Neural cell (in vitro differentiated cells): ENCODE data around the gene CNKSR1. TPM values are rescaled to one million over a fixed set of nuclear protein-coding genes. Genes with fewer than 3 reads are reported as not detected.

Source experiments
- H2AFZ ChIP-seq: fragments of 200-600, 300-800 bp; sonication (generic), shearing (Covaris generic); 2 replicates; pipeline ENCODE4 v1.6.0; 2014; ENCODE audit warnings: low read depth, mild to moderate bottlenecking, antibody characterized with exemption, low read length, moderate library complexity
- H3F3A ChIP-seq: fragments of 200-600 bp; shearing (Covaris generic); 2 replicates; pipeline ENCODE4 v1.6.1; 2016; ENCODE audit warnings: mild to moderate bottlenecking, moderate library complexity, mixed read lengths, antibody characterized with exemption, low read length; ENCODE audit not compliant: insufficient read depth, poor library complexity, severe bottlenecking
- H3K27ac ChIP-seq: fragments of 200-600, 300-800 bp; sonication (generic), shearing (Covaris generic); 2 replicates; pipeline ENCODE4 v1.5.1; 2014; ENCODE audit warnings: mild to moderate bottlenecking, low read length, moderate library complexity
- H3K27me3 ChIP-seq: fragments of 300-800, 200-600 bp; sonication (generic), shearing (Covaris generic); 2 replicates; pipeline ENCODE4 v1.6.0; 2014; ENCODE audit warnings: mild to moderate bottlenecking, low read depth, low read length, moderate library complexity; ENCODE audit not compliant: insufficient read depth
- H3K36me3 ChIP-seq: fragments of 300-800, 200-600 bp; sonication (generic), shearing (Covaris generic); 2 replicates; pipeline ENCODE4 v1.5.1; 2014; ENCODE audit warnings: mild to moderate bottlenecking, antibody characterized with exemption, low read length, moderate library complexity; ENCODE audit not compliant: insufficient read depth
- H3K4me2 ChIP-seq: fragments of 300-800, 200-600 bp; sonication (generic), shearing (Covaris generic); 2 replicates; pipeline ENCODE4 v1.6.0; 2014; ENCODE audit warnings: mild to moderate bottlenecking, low read length
- H3K4me3 ChIP-seq: fragments of 300-800, 200-600 bp; sonication (generic), shearing (Covaris generic); 2 replicates; pipeline ENCODE4 v1.5.1; 2014; ENCODE audit warnings: mild to moderate bottlenecking, low read length, moderate library complexity
- H3K79me2 ChIP-seq: fragments of 200-600 bp; shearing (Covaris generic); replicated peaks from 2 replicates; pipeline ENCODE4 v1.6.0; 2014; ENCODE audit warnings: mild to moderate bottlenecking, low read length, moderate library complexity; ENCODE audit not compliant: insufficient read depth
- H3K9ac ChIP-seq: fragments of 300-800, 200-600 bp; sonication (generic), shearing (Covaris generic); 2 replicates; pipeline ENCODE4 v1.6.1; 2016; ENCODE audit warnings: mild to moderate bottlenecking, low read length, mixed read lengths
- H3K9me2 ChIP-seq: fragments of 200-600 bp; shearing (Covaris generic); 2 replicates; pipeline ENCODE4 v1.6.1; 2016; ENCODE audit warnings: mild to moderate bottlenecking, low read length, mixed read lengths; ENCODE audit not compliant: insufficient read depth
- H3K9me3 ChIP-seq: fragments of 200-600, 300-800 bp; sonication (generic), shearing (Covaris generic); 2 replicates; pipeline ENCODE4 v1.6.1; 2016; ENCODE audit warnings: mild to moderate bottlenecking, mixed run types, low read length, moderate library complexity, mixed read lengths
- H4K20me1 ChIP-seq: fragments of 200-600 bp; shearing (Covaris generic); 2 replicates; pipeline ENCODE4 v1.6.1; 2016; ENCODE audit warnings: mild to moderate bottlenecking, mixed run types; ENCODE audit not compliant: insufficient read depth
- EP300 ChIP-seq: fragments of 450-650 bp; conservative IDR thresholded peaks from 2 replicates; pipeline ENCODE4 v1.6.1; 2014; ENCODE audit warnings: antibody characterized with exemption, mild to moderate bottlenecking, moderate library complexity; ENCODE audit not compliant: poor library complexity, severe bottlenecking
- EZH2 ChIP-seq: fragments of 200-600, 300-800 bp; shearing (Covaris generic), sonication (generic); IDR thresholded peaks from 2 replicates; pipeline ENCODE4 v1.6.1; 2014; ENCODE audit warnings: antibody characterized with exemption, low read length, borderline replicate concordance, mild to moderate bottlenecking; ENCODE audit not compliant: insufficient read depth, poor library complexity, severe bottlenecking
- MXI1 ChIP-seq: fragments of 450-650 bp; conservative IDR thresholded peaks from 2 replicates; pipeline ENCODE4 v1.6.1; 2014; ENCODE audit warnings: antibody characterized with exemption, mild to moderate bottlenecking; ENCODE audit not compliant: poor library complexity, severe bottlenecking
- POLR2AphosphoS5 ChIP-seq: IDR thresholded peaks from 2 replicates; pipeline ENCODE4 v1.6.1; 2012
- RAD21 ChIP-seq: fragments of 450-650 bp; conservative IDR thresholded peaks from 2 replicates; pipeline ENCODE4 v1.6.1; 2014; ENCODE audit warnings: antibody characterized with exemption, mild to moderate bottlenecking, moderate library complexity
- SMC3 ChIP-seq: fragments of 450-650 bp; conservative IDR thresholded peaks from 2 replicates; pipeline ENCODE4 v1.6.1; 2014; ENCODE audit warnings: antibody characterized with exemption, mild to moderate bottlenecking, moderate library complexity; ENCODE audit not compliant: poor library complexity
- TAF1 ChIP-seq: IDR thresholded peaks from 2 replicates; pipeline ENCODE4 v1.6.1; 2012; ENCODE audit warnings: low read depth
- polyA plus RNA-seq: library from polyadenylated mRNA; depleted of rRNA; stranded (reverse); fragments of >200 nt; gene quantifications from 2 replicates; pipeline ENCODE4 v1.2.3, GENCODE V29; 2014
- TF ChIP-seq, protein P1 (sequence below): IDR thresholded peaks from 2 replicates; pipeline ENCODE4 v1.6.1; 2012; ENCODE audit warnings: borderline replicate concordance
- TF ChIP-seq, protein P2 (sequence below): fragments of 450-650 bp; IDR thresholded peaks from 2 replicates; pipeline ENCODE4 v1.5.1; 2014; ENCODE audit warnings: antibody characterized with exemption, mild to moderate bottlenecking, moderate library complexity; ENCODE audit not compliant: poor library complexity, severe bottlenecking

The CNKSR1 gene
- polyA plus RNA-seq, 1 donor from 2014 or later: 7.8 TPM

DNA sequence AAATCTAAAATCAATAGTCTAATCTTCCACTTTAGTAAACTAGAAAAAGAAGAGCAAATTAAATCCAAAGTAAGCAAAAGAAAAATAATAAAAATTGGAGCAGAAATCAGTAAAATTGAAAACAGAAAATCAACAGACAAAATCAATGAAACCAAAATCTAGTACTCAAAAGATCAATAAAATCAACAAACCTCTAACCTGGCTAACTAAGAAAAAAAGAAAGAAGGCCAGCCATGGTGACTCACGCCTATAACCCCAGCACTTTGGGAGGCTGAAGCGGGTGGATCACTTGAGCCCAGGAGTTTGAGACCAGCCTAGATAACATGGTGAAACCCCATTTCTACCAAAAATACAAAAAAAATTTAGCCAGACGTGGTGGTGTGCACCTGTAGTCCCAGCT lies 42.8 kb upstream of the CNKSR1 start:
- Histone ChIP-seq H3K27ac (no peak overlapping the region), H3K36me3 (no peaks in the 10 kb centered on the region), H2AFZ (no peak overlapping the region), H4K20me1 (no peaks in the 10 kb centered on the region), H3F3A (no peaks in the 10 kb centered on the region), H3K4me3 (no peak overlapping the region), H3K79me2 (no peaks in the 10 kb centered on the region), H3K9me2 (no peaks in the 10 kb centered on the region), H3K4me2 (no peak overlapping the region), H3K9ac (no peak overlapping the region), H3K9me3 (no peaks in the 10 kb centered on the region), H3K27me3 (no peaks in the 10 kb centered on the region)
- TF ChIP-seq RAD21 (no peak), MXI1 (no peak), TAF1 (no peak), EP300 (no peak), SMC3 (no peak), EZH2 (no peak), POLR2AphosphoS5 (no peak)
- TF ChIP-seq, protein P1, sequence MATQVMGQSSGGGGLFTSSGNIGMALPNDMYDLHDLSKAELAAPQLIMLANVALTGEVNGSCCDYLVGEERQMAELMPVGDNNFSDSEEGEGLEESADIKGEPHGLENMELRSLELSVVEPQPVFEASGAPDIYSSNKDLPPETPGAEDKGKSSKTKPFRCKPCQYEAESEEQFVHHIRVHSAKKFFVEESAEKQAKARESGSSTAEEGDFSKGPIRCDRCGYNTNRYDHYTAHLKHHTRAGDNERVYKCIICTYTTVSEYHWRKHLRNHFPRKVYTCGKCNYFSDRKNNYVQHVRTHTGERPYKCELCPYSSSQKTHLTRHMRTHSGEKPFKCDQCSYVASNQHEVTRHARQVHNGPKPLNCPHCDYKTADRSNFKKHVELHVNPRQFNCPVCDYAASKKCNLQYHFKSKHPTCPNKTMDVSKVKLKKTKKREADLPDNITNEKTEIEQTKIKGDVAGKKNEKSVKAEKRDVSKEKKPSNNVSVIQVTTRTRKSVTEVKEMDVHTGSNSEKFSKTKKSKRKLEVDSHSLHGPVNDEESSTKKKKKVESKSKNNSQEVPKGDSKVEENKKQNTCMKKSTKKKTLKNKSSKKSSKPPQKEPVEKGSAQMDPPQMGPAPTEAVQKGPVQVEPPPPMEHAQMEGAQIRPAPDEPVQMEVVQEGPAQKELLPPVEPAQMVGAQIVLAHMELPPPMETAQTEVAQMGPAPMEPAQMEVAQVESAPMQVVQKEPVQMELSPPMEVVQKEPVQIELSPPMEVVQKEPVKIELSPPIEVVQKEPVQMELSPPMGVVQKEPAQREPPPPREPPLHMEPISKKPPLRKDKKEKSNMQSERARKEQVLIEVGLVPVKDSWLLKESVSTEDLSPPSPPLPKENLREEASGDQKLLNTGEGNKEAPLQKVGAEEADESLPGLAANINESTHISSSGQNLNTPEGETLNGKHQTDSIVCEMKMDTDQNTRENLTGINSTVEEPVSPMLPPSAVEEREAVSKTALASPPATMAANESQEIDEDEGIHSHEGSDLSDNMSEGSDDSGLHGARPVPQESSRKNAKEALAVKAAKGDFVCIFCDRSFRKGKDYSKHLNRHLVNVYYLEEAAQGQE: no peak
- TF ChIP-seq, protein P2, sequence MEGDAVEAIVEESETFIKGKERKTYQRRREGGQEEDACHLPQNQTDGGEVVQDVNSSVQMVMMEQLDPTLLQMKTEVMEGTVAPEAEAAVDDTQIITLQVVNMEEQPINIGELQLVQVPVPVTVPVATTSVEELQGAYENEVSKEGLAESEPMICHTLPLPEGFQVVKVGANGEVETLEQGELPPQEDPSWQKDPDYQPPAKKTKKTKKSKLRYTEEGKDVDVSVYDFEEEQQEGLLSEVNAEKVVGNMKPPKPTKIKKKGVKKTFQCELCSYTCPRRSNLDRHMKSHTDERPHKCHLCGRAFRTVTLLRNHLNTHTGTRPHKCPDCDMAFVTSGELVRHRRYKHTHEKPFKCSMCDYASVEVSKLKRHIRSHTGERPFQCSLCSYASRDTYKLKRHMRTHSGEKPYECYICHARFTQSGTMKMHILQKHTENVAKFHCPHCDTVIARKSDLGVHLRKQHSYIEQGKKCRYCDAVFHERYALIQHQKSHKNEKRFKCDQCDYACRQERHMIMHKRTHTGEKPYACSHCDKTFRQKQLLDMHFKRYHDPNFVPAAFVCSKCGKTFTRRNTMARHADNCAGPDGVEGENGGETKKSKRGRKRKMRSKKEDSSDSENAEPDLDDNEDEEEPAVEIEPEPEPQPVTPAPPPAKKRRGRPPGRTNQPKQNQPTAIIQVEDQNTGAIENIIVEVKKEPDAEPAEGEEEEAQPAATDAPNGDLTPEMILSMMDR: no peak

DNA sequence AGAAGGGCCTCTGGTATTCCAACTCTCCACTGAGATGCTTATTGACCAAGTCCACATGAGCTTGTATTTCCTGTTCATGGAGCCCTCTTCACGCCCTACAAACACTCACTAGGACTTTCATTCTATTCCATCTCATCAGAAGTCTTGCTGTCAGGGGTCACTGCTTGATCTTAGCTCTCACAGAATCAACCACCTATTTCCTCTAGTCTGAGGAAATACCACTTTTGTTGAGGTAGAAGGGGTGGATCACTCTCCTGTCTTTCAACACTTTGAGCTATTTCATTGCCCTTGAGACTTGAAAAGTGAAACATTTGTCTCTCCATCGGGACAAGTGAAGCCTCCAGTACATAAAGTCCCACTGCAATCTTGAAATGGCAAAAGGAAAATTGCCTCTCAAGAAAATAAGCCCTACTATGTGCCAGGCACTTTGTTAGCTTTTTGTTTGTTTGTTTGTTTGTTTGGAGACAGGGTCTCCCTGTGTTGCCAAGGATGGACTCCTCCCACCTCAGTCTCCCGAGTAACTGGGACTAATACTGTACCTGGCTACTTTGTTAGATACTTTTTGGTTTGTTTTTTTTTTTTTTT lies 38.2 kb upstream of the CNKSR1 start:
- H2AFZ ChIP-seq: no peak overlapping the region
- no peaks in the 10 kb centered on the region for H3K79me2 ChIP-seq
- H3K27me3 ChIP-seq: no peaks in the 10 kb centered on the region
- H3K27ac ChIP-seq: no peak overlapping the region
- TF ChIP-seq POLR2AphosphoS5: no peak
- no peak for TF ChIP-seq EP300
- no peak for TF ChIP-seq EZH2
- TF ChIP-seq, protein P1: no peak
- no peak for TF ChIP-seq RAD21
- no peak for TF ChIP-seq TAF1
- no peak for TF ChIP-seq MXI1
- TF ChIP-seq, protein P2: no peak
- no peak for TF ChIP-seq SMC3
- H3K4me2 ChIP-seq: no peak overlapping the region
- no peak overlapping the region for H3K4me3 ChIP-seq
- H3F3A ChIP-seq: no peaks in the 10 kb centered on the region
- H3K9me3 ChIP-seq: no peaks in the 10 kb centered on the region
- no peak overlapping the region for H3K9ac ChIP-seq
- H4K20me1 ChIP-seq: no peaks in the 10 kb centered on the region
- H3K36me3 ChIP-seq: no peaks in the 10 kb centered on the region
- H3K9me2 ChIP-seq: no peaks in the 10 kb centered on the region
